Stomach smooth muscle (tissue), 2 donors: ENCODE data around the gene RPS4Y2.

Experiments used
- H3K27ac ChIP-seq: one replicate; pipeline ENCODE4 v1.7.0; 2013; ENCODE audit warnings: mild to moderate bottlenecking, low read length, inconsistent platforms
- H3K27me3 ChIP-seq, 2 donors: one replicate each; pipeline ENCODE4 v1.7.0; 2013; ENCODE audit warnings: low read length in 2 of 2; ENCODE audit not compliant: insufficient read depth in 2 of 2, control insufficient read depth in 1 of 2
- H3K36me3 ChIP-seq, 2 donors: one replicate each; pipeline ENCODE4 v1.7.0; 2013; ENCODE audit warnings: low read length in 2 of 2; ENCODE audit not compliant: control insufficient read depth in 2 of 2, insufficient read depth in 2 of 2
- H3K4me1 ChIP-seq: one replicate; pipeline ENCODE4 v1.7.0; 2013; ENCODE audit warnings: low read length; ENCODE audit not compliant: control insufficient read depth, insufficient read depth
- H3K4me3 ChIP-seq, 2 donors: one replicate each; pipeline ENCODE4 v1.7.0; 2013; ENCODE audit warnings: low read length in 2 of 2
- H3K9ac ChIP-seq, 2 donors: one replicate each; pipeline ENCODE4 v1.7.0; 2013; ENCODE audit warnings: low read length in 2 of 2, mild to moderate bottlenecking in 1 of 2
- H3K9me3 ChIP-seq, 2 donors: one replicate each; pipeline ENCODE4 v1.7.0; 2013; ENCODE audit warnings: low read length in 2 of 2; ENCODE audit not compliant: control insufficient read depth in 2 of 2
- donor health status: healthy.
- donor health status: Pancreatic carcinoma.

RPS4Y2 gene

GRCh38 chrY:20776104-20776503 lies 20.2 kb downstream of the RPS4Y2 start:
- Histone ChIP-seq H3K4me3 (no peak overlapping the region), H3K4me1 (no peaks in the 10 kb centered on the region), H3K9ac (no peak overlapping the region), H3K27ac (no peak overlapping the region), H3K27me3 (no peaks in the 10 kb centered on the region), H3K36me3 (no peaks in the 10 kb centered on the region), H3K9me3 (no peaks in the 10 kb centered on the region)

- no peaks in the 10 kb centered on the region for H3K36me3 ChIP-seq
- no peak overlapping the region for H3K27ac ChIP-seq
- H3K4me1 ChIP-seq: no peaks in the 10 kb centered on the region
- no peak overlapping the region for H3K9ac ChIP-seq
- H3K4me3 ChIP-seq: no peak overlapping the region
- no peaks in the 10 kb centered on the region for H3K27me3 ChIP-seq
- H3K9me3 ChIP-seq: no peaks in the 10 kb centered on the region
Observed at GRCh38 chrY:20780104-20780654, 24.3 kb downstream of the RPS4Y2 start.

DNA sequence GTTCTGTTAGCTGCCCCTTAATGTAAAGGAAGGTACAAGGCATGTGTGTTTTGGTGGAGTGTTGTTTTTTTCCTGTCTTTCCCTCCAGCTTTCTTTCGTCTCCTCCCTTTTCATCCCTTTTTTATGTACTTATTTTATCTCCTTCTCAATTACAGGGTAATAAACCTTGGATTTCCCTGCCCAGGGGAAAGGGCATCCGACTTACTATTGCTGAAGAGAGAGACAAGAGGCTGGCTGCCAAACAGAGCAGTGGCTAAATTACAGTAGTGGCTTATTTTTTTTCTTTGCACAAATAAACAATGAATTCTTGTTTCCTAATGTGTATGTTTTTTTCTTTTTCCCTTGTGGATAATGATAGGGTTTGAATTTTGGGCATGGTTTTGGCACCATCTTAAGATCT lies 24.9 kb downstream of the RPS4Y2 start:
- Histone ChIP-seq H3K9ac (no peak overlapping the region), H3K27ac (no peak overlapping the region)

DNA sequence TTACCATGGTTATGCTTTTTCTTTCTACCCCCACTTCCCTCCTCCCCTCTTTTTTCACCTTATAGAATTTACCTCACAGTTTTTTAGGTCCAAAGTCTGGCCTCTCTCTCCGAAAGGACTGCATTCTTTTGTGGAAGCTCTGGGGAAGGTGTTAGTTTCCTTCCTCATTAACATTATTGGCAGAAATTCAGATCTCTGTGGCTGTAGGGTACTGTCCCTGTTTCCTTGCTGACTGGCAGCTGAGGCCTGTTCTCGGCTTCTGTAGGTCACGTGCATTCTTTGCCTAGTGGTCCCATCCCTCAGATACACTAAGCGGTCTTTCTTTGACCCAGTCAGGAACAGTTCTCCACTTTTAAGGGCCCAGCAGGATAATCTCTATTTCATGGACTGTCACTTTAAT lies 25.5 kb downstream of the RPS4Y2 start:
- Histone ChIP-seq H3K36me3 (no peaks in the 10 kb centered on the region), H3K9me3 (no peaks in the 10 kb centered on the region), H3K27me3 (no peaks in the 10 kb centered on the region), H3K27ac (no peak overlapping the region), H3K9ac (no peak overlapping the region), H3K4me3 (no peak overlapping the region), H3K4me1 (no peaks in the 10 kb centered on the region)

More for the DNA sequence above, 24.9 kb downstream of the RPS4Y2 start:
- Histone ChIP-seq H3K9me3 (no peaks in the 10 kb centered on the region), H3K27me3 (no peaks in the 10 kb centered on the region), H3K4me1 (no peaks in the 10 kb centered on the region), H3K4me3 (no peak overlapping the region), H3K36me3 (no peaks in the 10 kb centered on the region)

DNA sequence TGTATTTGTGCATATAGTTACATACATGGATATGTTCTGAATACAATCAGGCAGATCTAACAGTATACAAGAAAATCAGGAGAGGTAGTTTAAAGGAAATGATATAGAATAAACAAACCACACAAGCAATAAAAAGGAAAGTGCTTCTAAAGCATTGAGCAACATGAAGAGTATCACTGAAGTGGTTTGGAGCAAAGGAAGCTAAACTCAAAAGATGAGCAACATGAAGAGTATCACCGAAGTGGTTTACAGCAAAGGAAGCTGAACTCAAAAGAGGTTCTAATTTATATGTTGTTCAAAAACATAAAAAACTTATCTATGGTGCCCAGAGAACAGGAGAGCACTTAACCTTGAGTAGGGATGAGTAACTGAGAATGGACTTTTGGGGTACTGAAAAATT lies 29.1 kb downstream of the RPS4Y2 start:
- Histone ChIP-seq H3K27ac (no peak overlapping the region), H3K36me3 (no peaks in the 10 kb centered on the region), H3K4me3 (no peak overlapping the region), H3K27me3 (no peaks in the 10 kb centered on the region), H3K9ac (no peak overlapping the region), H3K9me3 (no peaks in the 10 kb centered on the region), H3K4me1 (no peaks in the 10 kb centered on the region)

GRCh38 chrY:20787076-20787475 lies 31.2 kb downstream of the RPS4Y2 start:
- no peak overlapping the region for H3K4me3 ChIP-seq
- H3K27me3 ChIP-seq: no peaks in the 10 kb centered on the region
- H3K9ac ChIP-seq: no peak overlapping the region
- H3K27ac ChIP-seq: no peak overlapping the region
- H3K36me3 ChIP-seq: no peaks in the 10 kb centered on the region
- H3K4me1 ChIP-seq: no peaks in the 10 kb centered on the region
- H3K9me3 ChIP-seq: no peaks in the 10 kb centered on the region

DNA sequence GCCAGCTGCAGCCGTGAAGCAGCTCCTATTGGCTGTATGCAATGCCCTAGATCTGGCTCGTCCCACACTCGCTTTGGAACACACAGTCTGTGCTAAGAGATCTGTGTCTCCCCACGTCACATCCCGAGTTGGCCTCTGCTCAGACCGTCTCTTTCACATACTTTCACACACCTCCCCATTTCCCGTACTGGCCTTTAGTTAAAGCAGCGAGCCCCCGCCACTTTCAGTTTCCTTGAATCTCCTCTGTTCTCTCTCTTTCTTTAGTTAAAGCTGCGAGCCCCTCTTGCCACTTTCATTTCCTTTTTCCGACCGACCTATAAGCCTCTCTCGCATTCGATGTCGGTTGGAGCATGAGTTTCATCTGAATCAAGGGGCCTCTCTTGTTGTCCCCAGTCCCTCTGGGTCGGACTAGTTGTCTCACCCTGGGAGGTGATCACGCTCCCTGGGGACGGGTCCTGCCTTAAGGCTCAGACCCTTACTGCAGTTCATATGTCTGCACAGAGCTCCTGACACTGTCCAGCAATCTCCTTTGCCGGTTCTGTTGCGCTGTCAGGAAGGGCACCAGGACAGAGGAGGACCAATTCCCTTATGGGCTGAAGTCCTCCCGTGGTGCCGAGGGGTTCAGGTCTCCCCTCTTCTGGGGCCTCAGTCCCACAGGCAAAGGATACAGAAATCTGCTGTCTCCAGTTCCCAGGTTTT lies 42.6 kb downstream of the RPS4Y2 start:
- Histone ChIP-seq H3K27ac (no peak overlapping the region), H3K9ac (no peak overlapping the region), H3K4me1 (no peaks in the 10 kb centered on the region), H3K27me3 (no peaks in the 10 kb centered on the region), H3K36me3 (no peaks in the 10 kb centered on the region), H3K4me3 (no peak overlapping the region), H3K9me3 (no peaks in the 10 kb centered on the region)

DNA sequence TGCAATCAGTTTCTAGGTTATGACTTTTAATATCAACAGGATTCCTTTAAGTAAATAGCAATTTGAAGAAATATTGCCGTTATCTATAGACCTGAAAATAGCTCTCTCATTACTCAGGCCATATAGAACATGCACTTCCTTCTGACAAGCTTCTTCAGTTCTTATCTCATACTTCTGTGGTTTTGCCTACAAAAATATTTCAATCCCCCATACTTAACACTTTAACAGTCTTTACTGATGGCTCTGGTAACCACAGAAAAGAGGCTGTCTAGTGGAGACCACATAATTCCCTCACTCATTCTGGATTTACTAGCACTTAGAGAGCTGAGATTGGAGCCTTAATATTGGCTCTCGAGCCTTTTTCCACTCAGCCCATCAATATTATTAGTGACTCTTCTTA lies 46.8 kb downstream of the RPS4Y2 start:
- H3K4me3 ChIP-seq: no peak overlapping the region
- no peak overlapping the region for H3K9ac ChIP-seq
- no peaks in the 10 kb centered on the region for H3K27me3 ChIP-seq
- H3K36me3 ChIP-seq: no peaks in the 10 kb centered on the region
- H3K9me3 ChIP-seq: no peaks in the 10 kb centered on the region
- H3K27ac ChIP-seq: no peak overlapping the region
- H3K4me1 ChIP-seq: no peaks in the 10 kb centered on the region

GRCh38 chrY:20806243-20806642 lies 50.3 kb downstream of the RPS4Y2 start:
- Histone ChIP-seq H3K36me3 (no peaks in the 10 kb centered on the region), H3K4me1 (no peaks in the 10 kb centered on the region), H3K4me3 (no peak overlapping the region), H3K27ac (no peak overlapping the region), H3K27me3 (no peaks in the 10 kb centered on the region), H3K9me3 (no peaks in the 10 kb centered on the region), H3K9ac (no peak overlapping the region)

- no peak overlapping the region for H3K27ac ChIP-seq
- H3K36me3 ChIP-seq: no peaks in the 10 kb centered on the region
- no peak overlapping the region for H3K4me3 ChIP-seq
- H3K9ac ChIP-seq: no peak overlapping the region
- H3K9me3 ChIP-seq: no peaks in the 10 kb centered on the region
- H3K4me1 ChIP-seq: no peaks in the 10 kb centered on the region
- no peaks in the 10 kb centered on the region for H3K27me3 ChIP-seq
Observed at GRCh38 chrY:20813459-20813858, 57.6 kb downstream of the RPS4Y2 start.

DNA sequence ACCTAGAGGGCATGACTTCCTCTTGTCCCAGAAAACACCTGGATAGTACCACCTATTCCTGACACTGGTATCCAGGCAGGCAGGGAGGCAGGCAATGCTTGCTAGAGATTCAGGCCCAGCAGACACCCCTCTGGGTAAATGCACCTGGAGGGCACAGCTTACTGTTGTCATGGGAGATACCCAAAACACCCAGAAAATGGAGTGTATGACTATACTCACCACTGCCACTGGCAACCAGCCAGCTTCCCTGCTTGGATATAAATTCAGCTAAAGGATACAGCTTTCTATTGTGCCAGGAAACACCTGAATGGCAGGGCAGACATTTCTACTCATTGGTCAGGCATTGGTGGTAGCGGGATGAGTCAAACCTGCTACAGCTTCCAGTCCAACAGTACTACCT lies 58.9 kb downstream of the RPS4Y2 start:
- H3K27ac ChIP-seq: no peak overlapping the region
- no peaks in the 10 kb centered on the region for H3K9me3 ChIP-seq
- no peak overlapping the region for H3K9ac ChIP-seq
- no peak overlapping the region for H3K4me3 ChIP-seq
- no peaks in the 10 kb centered on the region for H3K4me1 ChIP-seq
- no peaks in the 10 kb centered on the region for H3K27me3 ChIP-seq
- H3K36me3 ChIP-seq: no peaks in the 10 kb centered on the region
